Activated T-cell treated with anti-CD3 and anti-CD28 coated beads, Interleukin-2, amount 50 U/mL, for 48 hours (primary cell): ENCODE measurements around the gene CRYBG2.
"Not testable (repeated sequence)": the region's sequence is repeated elsewhere in the genome, so short reads cannot be mapped to it uniquely, and the experiment has no call there.

Experiments
- DNase-seq, 2 experiments: peaks; one replicate each; pipeline ENCODE4 v3.0.0-alpha.2; 2020

CRYBG2 gene

DNA sequence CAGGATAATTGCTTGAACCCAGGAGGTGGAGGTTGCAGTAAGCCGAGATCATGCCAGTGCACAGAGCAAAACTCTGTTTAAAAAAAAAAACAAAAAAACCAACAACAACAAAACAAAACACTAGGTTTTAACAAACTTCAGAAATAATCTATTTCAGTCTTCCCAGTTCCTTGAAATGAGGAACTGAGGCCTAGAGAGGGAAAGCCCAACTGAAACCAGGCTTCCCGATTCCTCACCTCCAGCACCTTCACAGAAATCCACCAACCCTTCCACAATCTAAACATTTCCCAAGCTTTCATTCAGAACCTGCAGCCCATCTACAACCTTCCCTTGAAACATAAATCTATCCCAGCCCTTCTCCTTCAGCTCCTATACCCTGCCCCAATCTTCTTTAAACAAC, 36.8 kb downstream of the CRYBG2 start:
- no peak for DNase-seq

DNA sequence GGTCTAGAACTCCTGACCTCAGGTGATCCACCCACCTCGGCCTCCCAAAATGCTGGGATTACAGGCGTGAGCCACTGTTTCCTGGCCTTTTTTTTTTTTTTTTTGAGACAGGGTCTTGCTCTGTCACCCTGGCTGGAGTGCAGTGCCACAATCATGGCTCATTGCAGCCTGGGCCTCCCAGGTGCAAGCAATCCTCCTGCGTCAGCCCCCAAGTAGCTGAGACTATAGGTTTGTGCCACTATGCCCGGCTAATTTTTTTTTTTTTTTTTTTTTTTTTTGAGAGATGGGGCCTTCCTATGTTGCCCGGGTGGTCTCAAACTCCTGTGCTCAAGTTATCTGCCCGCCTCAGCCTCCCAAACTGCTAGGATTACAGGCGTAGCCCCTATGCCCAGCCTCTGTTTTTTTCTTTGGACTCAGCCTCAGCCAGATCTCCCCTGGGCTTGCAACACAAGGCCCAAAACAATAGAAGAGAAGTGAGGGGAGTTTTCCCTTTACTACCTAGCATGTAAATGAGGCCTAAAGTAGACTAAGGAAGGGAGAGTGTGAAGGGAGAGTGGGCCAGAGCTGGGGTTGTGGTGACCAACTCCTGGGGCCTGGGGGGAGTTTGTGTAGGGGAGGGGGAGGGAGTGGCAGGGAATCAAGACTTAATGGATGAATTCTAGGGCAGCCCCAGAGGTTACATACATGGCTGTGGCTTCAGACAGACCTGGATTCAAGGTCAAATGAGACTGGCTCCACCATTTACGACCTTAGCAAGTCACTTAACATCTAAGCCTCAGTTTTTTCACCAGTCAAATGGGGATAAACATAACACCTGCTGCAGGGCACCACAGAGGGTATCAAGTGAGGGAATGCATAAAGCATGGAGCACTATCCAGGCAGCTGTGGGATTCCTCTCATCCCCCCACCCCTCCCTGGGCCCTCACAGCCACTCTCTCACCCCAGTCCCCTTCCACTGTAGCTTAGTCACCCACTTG, 37.8 kb downstream of the CRYBG2 start:
- no peak for DNase-seq

DNA sequence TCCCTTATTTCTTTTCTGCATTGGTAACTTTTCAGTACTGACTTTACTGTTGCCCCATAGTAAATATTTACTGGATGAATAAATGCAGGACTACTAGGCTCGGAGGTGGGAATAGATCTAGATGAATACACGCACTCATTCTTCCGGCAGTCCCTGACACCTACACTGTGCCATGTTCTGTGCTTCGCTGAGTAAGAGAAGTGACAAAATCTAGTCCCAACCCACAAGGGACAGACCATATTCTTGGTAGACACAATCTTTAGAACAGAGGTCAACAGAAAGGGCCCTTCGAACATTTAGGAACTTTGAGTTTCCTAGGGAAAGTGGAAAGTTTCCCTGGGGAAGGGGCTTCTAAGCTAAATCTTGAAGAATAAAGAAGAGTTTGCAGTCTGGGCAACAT, 39.4 kb downstream of the CRYBG2 start:
- DNase-seq = no peak

DNA sequence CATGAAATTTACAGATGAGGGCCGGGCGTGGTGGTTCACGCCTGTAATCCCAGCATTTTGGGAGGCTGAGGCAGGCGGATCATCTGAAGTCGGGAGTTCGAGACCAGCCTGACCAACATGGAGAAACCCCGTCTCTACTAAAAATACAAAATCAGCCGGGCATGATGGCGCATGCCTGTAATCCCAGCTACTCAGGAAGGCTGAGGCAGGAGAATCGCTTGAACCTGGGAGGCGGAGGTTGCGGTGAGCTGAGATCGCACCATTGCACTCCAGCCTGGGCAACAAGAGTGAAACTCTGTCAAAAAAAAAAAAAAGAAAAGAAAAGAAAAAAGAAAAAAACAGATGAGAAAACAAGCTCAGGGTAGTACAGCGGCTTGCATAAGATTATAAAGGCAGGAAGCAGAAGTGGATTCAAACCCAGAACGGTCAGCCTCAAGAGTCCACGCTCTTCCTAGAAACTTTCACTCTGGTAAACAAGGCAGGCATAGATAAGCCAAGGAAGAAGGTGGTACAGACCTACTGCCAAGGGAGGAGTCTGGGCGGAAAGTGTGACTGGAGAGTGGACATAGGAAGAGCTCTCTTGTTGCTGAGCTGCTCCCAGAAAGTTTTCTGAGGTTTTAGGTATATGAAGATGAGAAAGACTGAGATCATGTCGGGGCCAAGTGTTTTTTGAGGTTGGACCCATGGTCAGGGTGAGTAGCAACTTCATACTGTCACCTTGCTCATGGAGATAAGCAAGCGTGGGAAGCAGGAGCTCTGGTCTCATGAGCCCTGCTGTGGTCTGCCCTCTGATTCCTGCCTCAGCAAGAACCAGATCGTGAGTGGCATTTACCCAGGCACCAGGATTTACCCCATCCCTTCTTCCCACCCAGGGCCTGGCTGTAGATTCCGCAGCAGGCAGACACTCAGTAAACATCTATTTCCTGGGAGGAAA, 45.7 kb downstream of the CRYBG2 start:
- DNase-seq = peak; percentile 57 to 61

DNA sequence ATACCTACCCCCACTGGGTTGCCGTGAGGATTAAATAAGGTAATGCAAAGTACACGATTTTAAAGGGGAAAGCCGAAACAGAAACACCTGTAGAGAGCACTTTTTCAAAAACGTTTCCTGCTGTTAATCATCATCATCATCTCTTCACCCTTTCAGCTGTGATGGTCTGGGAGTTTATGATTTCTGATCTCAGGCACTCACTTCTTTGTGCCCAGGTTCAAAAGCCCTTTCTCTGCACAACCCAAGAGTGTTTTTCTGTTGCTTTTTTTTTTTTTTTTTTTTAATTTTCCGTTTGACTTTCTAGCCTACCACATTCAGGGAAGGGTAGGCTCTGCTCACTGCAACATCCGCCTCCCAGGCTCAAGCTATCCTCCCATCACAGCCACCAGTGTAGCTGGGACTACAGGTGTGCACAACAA, 46.6 kb downstream of the CRYBG2 start:
- DNase-seq = no peak

DNA sequence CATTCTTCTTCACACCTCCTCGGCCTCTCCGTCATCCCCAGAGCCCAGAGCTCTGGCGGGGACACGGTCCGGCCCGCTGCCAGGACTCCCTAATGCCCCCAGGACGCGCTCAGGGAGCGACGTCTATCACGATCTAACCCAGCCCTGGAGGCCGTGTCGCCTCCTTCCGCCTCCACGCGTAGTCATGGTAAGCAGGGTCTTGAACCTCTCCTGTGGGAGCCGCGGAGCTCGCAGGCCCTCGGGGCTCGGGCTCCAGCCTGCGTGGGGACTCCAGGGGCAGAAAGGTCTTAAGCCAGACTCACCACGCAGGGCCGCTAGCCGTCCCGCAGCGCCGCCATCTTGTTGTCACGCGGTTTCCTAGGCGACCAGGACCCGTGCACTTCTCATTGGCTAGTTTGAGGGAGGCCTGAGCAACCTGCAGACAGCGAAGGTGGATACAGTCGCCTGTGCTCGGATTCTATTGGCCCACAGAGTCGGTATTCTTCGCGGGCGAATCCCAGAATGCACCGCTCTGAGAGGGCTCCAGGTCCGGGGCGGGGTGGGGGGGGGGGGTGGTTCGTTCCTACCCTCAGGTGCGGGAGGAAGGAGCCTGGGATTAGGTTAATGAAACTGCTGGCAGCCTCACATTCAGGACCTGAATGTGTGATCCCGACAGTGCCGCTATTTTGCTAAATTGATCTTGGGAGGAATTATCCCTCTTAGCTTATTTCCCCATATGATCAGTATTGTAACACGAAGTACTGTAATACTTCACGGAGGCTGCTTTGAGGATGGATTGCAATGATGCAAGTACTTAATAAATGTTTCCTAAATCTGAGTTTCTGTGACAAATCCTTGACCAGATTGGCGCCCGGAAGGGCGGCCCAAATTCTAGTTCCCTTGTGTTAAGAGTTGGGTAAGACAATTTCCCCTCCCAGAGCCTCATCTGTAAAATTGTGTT, 47.4 kb downstream of the CRYBG2 start, which contains the start of gene UBXN11:
UBXN11 (minus strand) TSS at position 347 of the 940 bp plus-strand sequence. CDS start 3,753 bp downstream, outside the sequence.
- DNase-seq = peak; percentile 92 to 93

DNA sequence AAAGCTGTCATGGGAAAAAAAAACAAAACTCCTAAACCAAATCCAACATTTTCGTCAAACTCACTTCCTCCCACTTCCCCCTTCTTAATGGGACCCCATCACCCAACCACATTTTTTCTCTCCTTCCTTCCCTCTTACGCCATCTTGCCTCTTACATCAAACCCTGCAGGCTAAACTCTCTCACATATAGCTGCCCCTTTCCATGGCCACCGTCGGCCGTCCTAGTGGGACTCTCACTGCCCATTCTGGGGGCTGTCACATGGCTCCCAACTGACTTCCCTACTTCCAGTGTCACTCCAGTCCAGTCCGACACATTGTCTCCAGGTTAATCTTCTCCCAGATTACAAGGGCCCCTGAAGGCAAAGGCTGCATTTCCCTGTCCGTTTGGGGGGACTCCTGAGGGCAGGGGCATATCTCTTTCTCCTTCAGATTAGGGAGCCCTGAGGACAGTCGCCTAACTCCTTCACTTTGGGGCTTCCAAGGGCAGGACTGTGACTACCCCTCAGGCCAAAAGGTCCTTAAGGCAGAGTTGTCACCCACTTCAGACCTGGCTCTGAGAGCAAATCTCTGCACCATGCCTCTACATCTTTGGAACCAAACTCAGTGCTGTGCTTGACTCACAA, 48.2 kb downstream of the CRYBG2 start:
- peak; percentile 28 to 29 for DNase-seq

DNA sequence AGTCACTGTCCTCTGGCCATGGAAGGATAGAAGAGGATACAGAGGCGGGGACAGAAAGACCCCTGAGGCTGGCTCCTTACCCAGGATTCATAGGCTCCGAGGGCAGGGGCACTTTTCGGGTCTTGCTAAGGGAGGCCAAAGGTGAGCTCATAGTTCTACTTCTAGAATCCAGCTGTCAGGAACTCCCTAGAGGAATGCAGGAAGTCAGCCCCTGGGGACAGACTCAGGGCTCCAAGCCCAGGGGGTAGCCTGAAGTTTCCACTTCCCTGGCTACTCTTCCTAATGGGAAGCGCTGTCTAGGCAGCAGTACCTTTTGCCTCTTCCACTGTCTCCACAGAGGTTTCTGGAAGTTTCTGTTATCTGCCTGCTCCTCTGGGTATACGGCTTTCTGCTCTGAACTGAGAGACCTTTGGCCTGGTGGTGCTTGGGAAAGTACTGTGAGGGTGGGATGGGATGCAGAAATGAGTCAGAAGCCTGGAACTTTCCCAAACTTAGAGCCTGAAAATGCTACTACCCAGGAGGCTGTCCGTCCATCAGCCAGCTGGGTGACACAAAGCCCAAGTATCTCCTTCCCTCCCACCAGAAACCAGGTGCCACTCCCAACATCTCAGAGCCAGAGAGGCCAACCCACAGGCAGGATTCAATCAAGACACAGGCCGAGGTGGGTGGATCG, 51.1 kb downstream of the CRYBG2 start:
- no peak for DNase-seq

DNA sequence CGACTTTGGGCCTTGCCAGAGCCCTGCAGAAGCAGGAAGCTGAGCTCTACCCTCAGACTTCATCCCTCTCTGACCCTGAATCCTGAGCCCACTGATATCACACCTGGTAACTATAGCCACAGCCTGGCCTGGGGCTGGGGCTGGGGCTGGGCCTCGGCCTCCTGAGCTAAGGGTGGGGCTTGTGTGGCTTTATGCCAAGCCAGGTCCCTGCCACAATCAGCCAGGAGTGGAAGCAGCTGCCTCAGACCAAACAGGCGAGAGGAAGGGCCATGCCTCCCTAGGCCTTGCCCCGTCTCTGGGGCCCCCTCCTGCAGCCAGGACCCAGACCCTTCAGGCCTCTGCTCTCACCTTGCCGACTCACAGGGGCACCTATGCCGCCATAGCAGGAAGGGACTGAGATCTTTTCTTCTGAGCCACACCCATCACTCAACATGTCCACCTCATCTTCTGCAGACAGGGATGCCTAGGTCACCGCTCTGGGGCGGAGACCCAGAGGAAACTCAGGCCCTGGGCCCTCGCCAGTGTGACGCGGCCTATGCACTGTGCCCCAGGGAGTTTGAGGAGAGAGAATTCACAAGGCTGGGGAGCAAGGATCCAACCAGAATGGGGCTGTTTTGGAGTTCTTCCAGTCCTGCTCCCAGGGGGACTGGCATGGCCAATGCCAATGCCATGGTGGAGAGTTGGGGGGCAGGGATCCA, 53.2 kb downstream of the CRYBG2 start:
- no peak for DNase-seq

DNA sequence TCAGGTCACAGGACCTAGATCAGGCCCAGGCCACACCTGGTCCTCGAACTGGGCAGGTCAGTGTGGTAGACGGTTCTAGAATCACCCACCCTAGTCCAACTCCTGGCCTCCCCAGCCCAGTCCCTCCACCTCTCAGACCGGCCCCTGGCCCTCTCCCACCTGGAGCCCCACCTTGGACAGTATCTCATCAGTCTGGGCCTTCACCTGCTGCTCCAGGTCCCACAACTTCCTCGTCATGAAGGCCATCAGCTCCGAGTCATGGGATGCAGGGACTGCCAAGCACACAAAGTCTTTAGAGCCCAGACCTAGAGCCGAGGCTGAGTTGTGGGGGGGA, 56.2 kb downstream of the CRYBG2 start:
- no peak for DNase-seq

DNA sequence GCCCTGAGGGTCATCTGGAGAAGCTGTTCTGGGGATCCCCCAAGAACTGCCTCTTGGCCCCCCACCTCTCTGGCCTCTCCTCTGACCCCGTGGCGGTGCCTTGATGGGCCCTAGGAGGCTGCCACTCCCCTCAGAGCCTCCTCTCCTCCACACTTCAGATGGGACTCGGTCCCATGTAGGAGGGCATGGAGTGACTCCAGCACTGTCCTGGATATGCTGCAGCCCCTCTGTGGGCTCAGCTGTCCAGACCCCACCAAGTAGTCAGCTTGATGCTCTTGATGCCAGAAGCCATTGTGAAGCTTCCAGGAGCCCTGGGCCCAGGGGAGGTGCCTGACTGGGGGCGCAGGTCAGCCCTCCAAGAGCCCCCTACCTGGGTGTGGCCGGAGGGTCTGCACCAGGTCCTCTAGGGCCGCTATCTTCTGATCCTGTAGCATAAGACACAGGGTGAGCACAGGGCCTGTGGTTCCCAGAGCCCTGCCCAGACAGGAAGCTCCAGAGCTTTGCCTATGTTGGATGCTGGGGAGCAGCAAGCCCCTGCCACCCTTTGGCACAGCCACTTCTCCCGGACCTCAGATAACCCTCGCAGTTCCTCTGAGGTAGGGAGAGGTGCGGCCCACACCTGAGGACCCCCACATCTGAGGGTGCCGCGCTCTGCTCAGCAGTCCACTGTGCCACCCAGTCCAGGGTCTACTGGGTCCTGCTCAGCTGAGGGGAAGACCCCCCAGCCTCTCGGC, 56.7 kb downstream of the CRYBG2 start:
- DNase-seq = no peak

DNA sequence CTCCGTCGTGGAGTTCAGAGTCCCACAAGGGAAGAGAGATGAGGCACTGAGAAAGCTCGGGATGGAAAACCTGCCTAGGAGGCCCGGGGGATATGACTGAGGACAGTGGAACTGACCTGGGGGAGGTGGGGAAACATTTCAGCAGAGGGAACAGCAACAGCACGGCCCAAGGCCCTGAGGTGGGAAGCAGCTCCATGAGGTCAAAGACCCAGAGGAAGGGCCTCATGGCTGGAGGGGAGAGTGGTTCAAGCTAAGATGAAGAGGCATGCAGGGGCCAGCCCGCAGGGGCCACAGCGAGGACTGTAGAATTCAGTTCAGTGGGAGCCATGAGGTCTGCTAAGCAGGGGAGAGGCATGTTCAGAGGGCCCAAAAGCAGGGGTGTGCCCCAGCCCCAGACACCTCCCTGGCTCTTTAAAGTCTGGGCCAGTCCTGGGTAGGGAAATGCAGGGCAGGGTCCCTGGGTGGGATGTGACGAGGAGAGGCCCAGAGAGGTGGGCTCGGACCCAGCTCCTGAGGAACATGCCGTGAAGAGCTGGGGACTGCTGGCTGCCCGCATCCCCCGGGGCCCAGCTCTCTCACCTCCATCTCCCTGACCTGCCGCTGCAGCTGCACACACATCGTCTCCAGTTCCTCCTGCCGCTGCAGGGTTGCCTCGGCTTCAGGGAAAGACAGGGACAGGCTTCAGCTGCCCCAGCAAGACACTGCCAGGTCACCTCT, 57.4 kb downstream of the CRYBG2 start:
- no peak for DNase-seq

DNA sequence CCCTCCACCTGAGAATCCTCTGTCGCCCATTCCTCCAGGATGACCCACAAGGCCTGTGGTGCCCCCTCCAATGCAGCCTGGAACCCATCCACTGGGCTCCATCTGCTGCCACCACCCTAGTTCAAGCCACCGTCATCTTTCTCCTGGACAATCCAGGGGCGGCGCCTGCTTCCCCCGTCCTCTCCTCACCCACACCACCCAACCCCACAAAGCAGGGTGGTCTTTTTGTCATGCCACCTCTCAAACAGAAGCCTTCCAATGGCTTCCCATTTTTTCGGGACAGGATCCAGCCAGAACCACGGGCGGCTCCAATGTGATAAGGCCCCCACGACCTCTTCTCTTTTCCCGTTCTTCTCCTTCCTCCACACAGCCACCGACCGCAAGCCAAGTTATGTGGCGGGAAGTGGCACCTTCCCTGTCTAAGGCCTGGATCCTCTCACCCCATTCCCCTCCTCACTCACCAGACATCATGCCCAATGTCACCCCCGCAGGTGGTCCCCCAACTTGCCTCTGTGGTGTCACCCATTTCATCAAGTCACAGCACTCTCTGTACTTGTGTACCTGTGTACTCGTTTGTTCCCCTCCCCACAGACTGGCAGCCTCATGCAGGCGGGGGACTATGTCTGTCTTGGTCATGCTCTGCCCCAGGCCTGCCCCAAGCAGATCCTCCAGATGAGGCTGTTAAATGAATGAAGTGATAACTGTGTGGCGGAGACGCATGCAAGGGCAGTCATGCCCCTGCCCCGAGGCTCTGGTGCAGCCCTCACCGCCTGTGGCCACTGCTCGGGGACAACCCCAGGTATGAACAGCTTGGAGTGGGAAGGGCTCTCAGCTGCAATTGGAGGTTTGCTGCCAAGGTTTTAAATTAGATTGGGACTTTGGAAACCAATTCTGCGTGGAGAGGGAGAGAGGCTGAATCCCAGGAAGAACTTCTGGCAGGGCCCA, 58.5 kb downstream of the CRYBG2 start:
- DNase-seq = no peak

DNA sequence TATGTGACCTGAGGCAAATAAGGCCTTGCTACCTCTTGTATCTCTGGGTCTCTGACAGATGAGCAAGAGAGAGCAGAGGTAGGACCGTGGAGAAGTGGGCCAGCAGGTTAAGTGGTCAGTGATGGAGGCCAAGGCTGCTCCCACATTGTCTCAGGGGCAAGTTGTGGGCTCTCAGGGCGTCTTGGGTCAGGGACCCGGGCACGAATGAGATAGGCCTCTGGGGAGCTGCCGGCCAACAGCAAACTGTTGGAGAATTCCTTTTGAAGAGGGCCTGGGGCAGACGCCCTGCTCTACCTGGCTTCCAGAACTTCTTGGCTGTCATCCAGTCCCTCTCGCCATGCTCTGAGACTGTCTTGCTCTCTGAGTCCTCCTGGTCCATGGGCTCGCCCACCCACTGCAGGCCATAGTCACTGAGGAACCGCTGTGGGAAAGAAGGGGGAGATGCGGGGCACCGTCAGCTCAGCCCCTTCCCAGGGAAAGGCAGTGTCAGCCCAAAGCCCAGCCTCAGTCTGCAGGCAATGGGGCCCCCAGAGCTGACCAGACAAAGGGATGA, 59.9 kb downstream of the CRYBG2 start:
- DNase-seq = no peak

DNA sequence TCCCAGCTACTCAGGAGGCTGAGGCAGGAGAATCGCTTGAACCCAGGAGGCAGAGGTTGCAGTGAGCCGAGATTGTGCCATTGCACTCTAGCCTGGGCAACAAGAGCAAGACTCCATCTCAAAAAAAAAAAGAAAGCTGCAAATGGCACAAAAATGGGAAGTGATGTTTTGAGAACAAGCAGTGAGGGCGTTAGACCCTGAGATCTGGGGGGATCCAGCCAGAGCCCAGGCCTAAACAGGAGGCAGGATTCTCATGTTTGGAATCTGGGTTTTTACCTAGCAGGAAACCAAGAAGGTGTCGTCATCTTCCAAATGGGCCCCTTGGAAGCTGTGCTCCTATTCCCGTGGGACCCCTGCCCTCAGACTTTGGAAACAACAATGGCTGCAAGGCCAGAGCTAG, 61.2 kb downstream of the CRYBG2 start:
- DNase-seq = not testable (repeated sequence)

DNA sequence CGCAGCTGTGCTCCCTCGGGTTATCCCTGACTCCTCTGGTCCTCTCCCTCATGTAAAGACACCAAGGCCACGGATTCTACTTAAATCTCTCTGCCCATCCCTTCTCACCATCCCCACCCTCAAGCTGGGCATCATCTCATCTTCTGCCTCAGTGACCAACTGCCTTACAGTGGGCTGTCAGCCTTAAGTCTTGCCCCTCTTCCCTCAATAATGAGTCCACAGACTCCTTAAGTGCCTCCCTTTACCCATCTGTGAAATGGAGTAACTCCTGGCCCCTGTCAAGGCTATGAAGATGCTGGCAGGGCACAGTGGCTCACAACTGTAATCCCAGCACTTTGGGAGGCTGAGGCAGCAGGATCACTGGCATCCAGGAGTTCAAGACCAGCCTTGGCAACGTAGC, 62.0 kb downstream of the CRYBG2 start:
- no peak for DNase-seq

DNA sequence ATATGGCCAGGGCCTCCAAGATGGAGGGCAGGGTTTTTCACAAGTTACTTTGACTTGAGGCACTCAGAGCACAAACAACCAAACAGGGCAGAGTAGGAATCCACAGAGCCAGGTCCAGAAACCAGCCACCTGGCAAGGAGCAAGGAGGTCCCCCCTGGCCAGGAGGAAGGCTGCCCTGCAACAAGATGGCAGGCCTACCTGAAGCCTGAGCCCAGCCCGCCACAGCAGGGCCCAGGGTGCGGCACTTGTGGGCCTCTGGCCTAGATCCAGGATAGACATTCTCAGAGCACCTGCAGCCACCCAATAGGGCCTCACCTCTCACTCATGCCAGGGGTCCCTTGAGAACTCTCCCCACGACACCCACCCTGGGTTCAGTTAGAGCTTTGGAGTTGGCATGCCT, 62.5 kb downstream of the CRYBG2 start:
- no peak for DNase-seq

DNA sequence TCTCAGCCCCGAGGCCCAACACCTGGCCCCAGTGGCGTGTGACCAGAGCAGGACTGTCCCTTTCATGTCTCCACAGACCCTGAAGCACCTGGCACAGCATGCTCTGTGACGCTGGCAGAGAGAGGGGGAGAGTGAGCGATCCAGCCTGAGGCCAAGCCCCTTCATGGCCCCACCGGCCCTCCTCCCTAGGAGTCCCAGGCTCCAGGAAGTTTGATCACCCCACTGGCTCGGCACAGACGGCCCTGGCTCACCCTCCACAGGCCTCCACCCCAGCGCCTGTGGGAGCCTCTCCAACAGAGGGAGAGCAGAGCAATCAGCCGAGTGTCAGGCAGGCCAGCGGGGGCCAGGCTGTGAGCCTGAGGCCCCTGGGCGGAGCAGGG, 63.1 kb downstream of the CRYBG2 start:
- no peak for DNase-seq
